Ovary (tissue), 9 donors: ENCODE results near the gene PMEPA1. TPM values are rescaled to one million over a fixed set of nuclear protein-coding genes. Genes with fewer than 3 reads are reported as not detected.

Experiments
- DNase-seq, 5 donors: peaks; one replicate each; pipeline ENCODE4 v3.0.0-alpha.2; 2019 to 2020
- H3K27ac ChIP-seq, 2 donors: fragments of 200-600 bp; one replicate each; pipeline versions ENCODE4 v1.5.1 to v1.8.0; 2019 to 2022
- H3K27me3 ChIP-seq: fragments of 200-600 bp; one replicate; pipeline ENCODE4 v1.8.0; 2022
- H3K36me3 ChIP-seq: fragments of 200-600 bp; sonication (generic); one replicate; pipeline ENCODE4 v1.5.1; 2019
- H3K4me1 ChIP-seq: one replicate; pipeline ENCODE4 v1.8.1; 2013; ENCODE audit warnings: mild to moderate bottlenecking, moderate library complexity; ENCODE audit not compliant: insufficient read depth
- H3K4me3 ChIP-seq: fragments of 200-600 bp; sonication (generic); one replicate; pipeline ENCODE4 v1.5.1; 2017
- H3K9me3 ChIP-seq, 2 donors: fragments of 200-600 bp in 1 of 2; sonication (generic) in 1 of 2; one replicate each; pipeline versions ENCODE4 v1.5.1 to v1.8.1; 2013 to 2019; ENCODE audit warnings: mild to moderate bottlenecking in 1 of 2, moderate library complexity in 1 of 2
- EP300 ChIP-seq: sonication (generic); formaldehyde crosslinking; IDR thresholded peaks from one replicate; pipeline ENCODE4 v1.6.1; 2017; ENCODE audit warnings: antibody characterized with exemption
- POLR2A ChIP-seq: fragments of 450-650 bp; IDR thresholded peaks from one replicate; pipeline ENCODE4 v1.6.1; 2017; ENCODE audit warnings: antibody characterized with exemption, mild to moderate bottlenecking, moderate library complexity
- WGBS, 3 donors: extraction: QIAGEN DNeasy Blood & Tissue Kit in 1 of 3; methylation state at CpG; one replicate each; pipeline versions ENCODE4 v1.1.5 to v1.1.7; 2013 to 2017; 5-methylcytosine and 5-hydroxymethylcytosine counted together
- intact Hi-C, 4 donors: fragments of 100-400 bp; cut with DNase I; formaldehyde crosslinking; loops; one replicate each; pipeline versions ENCODE4 v1.11.0 to v1.15.1; 2022 to 2023
- polyA plus RNA-seq, 2 donors: library from polyadenylated mRNA; stranded (reverse); fragments of 200-250 nt in 1 of 2; fragments of 350-450 nt in 1 of 2; fragmentation: Illumina TruSeq in 1 of 2; extraction: RNeasy Lipid Tissue Mini Kit (QIAGEN cat#74804) in 1 of 2; gene quantifications; one replicate each; pipeline ENCODE4 v1.2.3, GENCODE V29; 2013 to 2014
- total RNA-seq, 7 donors: library from RNA; depleted of rRNA in 2 of 7; stranded (reverse); fragments of >200 nt in 2 of 7; fragmentation: NEBNext Ultra II Directional in 3 of 7; extraction: Animal tissue kit (Norgen Biotek cat#: 25700) in 3 of 7; gene quantifications; one replicate each; pipeline versions ENCODE4 v1.1.0 to v1.2.4, GENCODE V29; 2016 to 2023
- TF ChIP-seq, protein P1 (sequence below), 3 donors: fragments of 450-650 bp in 2 of 3; fragments of 200-600 bp in 1 of 3; IDR thresholded peaks; one replicate each; pipeline versions ENCODE4 v1.5.1 to v1.8.0; 2016 to 2022; ENCODE audit warnings: antibody characterized with exemption in 3 of 3, mild to moderate bottlenecking in 1 of 3
- donor health status: DM: no; HTN: no; CAD: no; lungs with moderate emphysema.
- donor health status: DM: no; HTN: no; CAD: no.
- donor health status: Bipolar disorder and iron deficiency.
- donor health status: DM: yes; HTN: yes; CAD: no.
- donor health status: DM: no; HTN: no; CAD: no.
- donor health status: DM: yes; HTN: yes; CAD: no.

PMEPA1 gene
- total and polyA plus RNA-seq, 9 donors = 2.7 to 73.4 (median 17.6) TPM

DNA sequence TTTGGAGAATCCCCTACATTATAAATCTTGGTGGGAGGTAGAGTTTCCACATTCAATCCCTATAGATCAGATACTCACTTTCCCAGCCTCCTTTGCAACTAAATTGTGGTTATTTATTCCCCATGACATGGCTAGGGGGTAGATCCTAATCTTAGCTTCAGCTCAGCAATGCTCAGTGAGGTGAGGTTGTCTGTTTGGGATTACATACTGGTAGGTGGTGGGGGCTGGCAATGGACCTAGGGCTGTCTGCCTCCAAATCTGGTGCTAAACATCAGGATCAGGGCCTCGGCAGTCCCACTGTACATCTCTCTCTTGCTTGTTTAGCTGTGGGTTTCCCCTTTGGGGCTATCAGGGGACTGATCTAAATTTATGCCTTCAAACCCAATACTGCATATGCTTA is 45.8 kb upstream of the PMEPA1 start:
- intact Hi-C loops = no loop called here
- no peaks in the 10 kb centered on the region for H3K4me1 ChIP-seq
- H3K36me3 ChIP-seq = no peaks in the 10 kb centered on the region
- TF ChIP-seq EP300 (no peak), POLR2A (no peak)
- TF ChIP-seq, protein P1, sequence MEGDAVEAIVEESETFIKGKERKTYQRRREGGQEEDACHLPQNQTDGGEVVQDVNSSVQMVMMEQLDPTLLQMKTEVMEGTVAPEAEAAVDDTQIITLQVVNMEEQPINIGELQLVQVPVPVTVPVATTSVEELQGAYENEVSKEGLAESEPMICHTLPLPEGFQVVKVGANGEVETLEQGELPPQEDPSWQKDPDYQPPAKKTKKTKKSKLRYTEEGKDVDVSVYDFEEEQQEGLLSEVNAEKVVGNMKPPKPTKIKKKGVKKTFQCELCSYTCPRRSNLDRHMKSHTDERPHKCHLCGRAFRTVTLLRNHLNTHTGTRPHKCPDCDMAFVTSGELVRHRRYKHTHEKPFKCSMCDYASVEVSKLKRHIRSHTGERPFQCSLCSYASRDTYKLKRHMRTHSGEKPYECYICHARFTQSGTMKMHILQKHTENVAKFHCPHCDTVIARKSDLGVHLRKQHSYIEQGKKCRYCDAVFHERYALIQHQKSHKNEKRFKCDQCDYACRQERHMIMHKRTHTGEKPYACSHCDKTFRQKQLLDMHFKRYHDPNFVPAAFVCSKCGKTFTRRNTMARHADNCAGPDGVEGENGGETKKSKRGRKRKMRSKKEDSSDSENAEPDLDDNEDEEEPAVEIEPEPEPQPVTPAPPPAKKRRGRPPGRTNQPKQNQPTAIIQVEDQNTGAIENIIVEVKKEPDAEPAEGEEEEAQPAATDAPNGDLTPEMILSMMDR (IDR thresholded peaks at IDR 0.05) = no peak
- DNase-seq = no peak
- 81 to 100% (median 93%) methylated on average over 1 of the region's 1 CpG for WGBS, 3 donors
- no peak overlapping the region for H3K4me3 ChIP-seq
- peaks cover 0 to 4% of the 10 kb centered on the region in 2 donors for H3K9me3 ChIP-seq
- no peaks in the 10 kb centered on the region for H3K27me3 ChIP-seq
- no peak overlapping the region for H3K27ac ChIP-seq

DNA sequence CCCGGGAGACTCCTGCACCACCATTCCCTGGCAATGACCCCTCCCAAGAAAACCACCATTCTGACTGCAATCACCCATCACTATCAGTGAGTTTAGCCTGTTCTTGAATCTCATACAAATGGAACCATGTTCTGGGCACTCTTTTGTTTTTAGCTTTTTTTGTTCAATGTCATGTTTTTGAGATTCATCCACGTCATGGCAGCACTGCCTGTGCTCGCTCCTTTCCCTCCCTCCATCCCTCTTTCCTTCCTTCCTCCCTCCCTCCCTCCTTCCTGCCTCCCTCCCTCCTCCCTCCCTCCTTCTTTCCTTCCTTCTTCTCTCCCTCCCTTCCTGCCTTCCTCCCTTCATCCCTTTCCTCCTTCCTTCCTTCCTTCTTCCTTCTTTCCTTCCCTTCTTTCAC is 44.4 kb upstream of the PMEPA1 start:
- TF ChIP-seq EP300 = no peak
- TF ChIP-seq, protein P1 (IDR thresholded peaks at IDR 0.05) = no peak
- no peak for TF ChIP-seq POLR2A
- 21 to 25% (median 22%) methylated on average over 3 of the region's 3 CpGs for WGBS, 3 donors
- Histone ChIP-seq H3K27me3 (no peaks in the 10 kb centered on the region), H3K4me1 (no peaks in the 10 kb centered on the region), H3K9me3 (peaks cover 0 to 4% of the 10 kb centered on the region in 2 donors), H3K27ac (no peak overlapping the region), H3K4me3 (no peak overlapping the region), H3K36me3 (no peaks in the 10 kb centered on the region)
- no peak for DNase-seq
- intact Hi-C loops = no loop called here

DNA sequence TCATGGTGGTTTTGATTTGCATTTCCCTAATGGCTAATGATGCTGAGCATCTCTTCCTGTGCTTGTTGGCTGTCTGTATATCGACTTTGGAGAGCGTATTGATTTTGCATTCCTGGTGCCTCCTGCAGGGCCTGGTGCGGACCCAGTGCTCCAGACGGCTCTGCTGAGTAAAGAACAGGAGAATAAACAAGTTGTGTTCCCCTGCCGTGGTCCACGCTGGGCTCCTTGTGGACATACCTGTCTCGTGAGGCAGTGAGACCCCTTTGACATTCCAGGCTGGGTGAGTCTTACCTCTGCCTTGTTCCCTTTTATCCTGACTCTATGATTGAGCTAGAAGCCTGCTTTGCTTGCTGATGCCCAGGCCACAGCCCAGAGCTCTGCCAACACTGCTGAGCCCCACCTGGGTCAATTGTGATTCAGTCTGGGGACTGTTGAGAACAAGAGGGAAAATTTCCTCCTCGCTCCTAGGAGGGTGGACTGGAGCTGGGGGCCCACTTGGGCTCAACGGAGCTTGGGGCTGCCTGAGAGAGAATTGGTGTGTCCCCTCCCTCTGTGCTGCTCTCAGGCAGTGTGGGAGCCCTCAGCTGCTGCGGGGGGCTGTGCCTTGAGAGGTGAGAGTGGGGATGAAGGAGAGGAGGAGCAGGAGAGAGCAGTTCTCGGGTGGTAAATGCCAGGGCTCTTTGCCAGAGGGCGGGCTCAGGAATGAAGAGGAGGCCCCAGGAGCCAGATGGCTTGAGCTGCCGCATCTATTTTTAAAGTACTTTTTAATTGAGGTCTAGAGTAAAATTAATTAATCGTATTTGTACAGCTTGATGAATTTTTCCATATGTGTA is 43.7 kb upstream of the PMEPA1 start:
- 61% methylated on average over 14 of the region's 14 CpGs for WGBS, 3 donors
- intact Hi-C loops = no loop called here
- H3K27me3 ChIP-seq = no peaks in the 10 kb centered on the region
- H3K4me1 ChIP-seq = peaks cover 4% of the 10 kb centered on the region
- peak in 1 of 5 donors; percentile 51 for DNase-seq
- no peak overlapping the region for H3K4me3 ChIP-seq
- no peaks in the 10 kb centered on the region for H3K36me3 ChIP-seq
- no peak overlapping the region for H3K27ac ChIP-seq
- TF ChIP-seq POLR2A (no peak), EP300 (no peak)
- TF ChIP-seq, protein P1 (IDR thresholded peaks at IDR 0.05) = no peak
- H3K9me3 ChIP-seq = peaks cover 0 to 4% of the 10 kb centered on the region in 2 donors

DNA sequence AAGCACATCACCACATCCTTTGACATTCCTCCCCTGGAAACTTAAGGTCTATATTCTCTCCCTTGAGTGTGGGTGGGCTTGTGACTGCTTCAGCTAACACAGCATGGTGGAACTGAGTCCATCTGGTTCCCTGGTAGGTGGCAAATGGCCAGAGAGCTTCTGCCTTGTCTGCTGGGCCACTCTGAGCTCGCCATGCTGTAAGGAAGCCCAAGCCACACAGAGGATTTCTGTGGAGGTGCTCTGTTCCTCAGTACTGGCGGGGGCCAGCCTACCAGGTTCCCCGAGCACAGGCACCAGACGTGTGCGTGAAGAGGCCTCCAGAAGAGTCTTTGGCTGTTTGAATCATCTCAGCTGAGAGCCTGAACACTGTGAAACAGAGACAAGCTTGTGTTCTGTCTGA is 41.6 kb upstream of the PMEPA1 start:
- Histone ChIP-seq H3K36me3 (no peaks in the 10 kb centered on the region), H3K4me3 (no peak overlapping the region), H3K9me3 (no peaks in the 10 kb centered on the region), H3K27ac (no peak overlapping the region), H3K4me1 (peaks cover 9% of the 10 kb centered on the region), H3K27me3 (no peaks in the 10 kb centered on the region)
- intact Hi-C loops = no loop called here
- WGBS, 3 donors = 94 to 97% (median 96%) methylated on average over 5 of the region's 5 CpGs
- TF ChIP-seq, protein P1 (IDR thresholded peaks at IDR 0.05) = no peak
- TF ChIP-seq EP300 (no peak), POLR2A (no peak)
- DNase-seq = no peak
